ENCODE data around the gene CNIH1.

The CNIH1 gene

DNA sequence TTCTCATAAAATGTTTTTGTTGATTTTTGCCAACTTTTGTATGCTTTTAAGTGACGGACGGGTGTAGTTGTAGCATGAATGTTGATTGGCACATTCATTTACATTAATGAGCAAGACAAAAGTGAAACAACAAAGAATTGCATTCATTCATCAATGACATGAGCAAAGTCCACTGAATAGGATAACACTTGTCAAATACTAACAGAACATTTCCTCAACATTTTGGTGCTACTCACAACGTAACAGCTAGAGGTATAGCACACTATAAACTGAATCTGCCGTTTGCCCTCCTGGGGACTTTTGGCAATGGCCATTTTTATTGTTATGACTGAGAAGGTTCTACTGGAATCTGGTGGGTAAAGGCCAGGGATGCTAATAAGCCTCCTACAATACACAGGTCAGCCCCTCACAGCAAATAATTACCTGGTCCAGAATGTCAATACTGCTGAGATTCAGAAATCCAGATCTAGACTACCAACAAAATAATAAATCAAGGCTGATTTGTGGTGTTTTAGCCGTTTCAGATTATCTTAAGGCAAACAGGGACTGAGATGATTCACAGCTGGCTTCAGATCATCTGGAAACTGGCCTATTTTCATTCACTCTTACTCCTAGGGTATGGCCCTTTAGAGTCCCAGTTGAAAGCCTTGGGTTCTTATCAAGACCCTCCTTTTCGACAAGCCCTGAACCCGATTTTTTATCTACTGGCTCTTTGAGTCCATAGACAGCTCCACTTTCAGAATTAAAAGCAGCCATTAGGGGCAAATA lies 66.9 kb downstream of the CNIH1 start:
- no peak for DNase-seq
- H3K27ac ChIP-seq = no peak overlapping the region
- in situ Hi-C loops (cut with HindIII; ENCODE audit: low pct_ligation_motif_present, low sequenced_read_pairs) = no loop called here
- H3K4me3 ChIP-seq (ENCODE audit: low read depth, low read length) = no peak overlapping the region
- TF ChIP-seq, protein P1, sequence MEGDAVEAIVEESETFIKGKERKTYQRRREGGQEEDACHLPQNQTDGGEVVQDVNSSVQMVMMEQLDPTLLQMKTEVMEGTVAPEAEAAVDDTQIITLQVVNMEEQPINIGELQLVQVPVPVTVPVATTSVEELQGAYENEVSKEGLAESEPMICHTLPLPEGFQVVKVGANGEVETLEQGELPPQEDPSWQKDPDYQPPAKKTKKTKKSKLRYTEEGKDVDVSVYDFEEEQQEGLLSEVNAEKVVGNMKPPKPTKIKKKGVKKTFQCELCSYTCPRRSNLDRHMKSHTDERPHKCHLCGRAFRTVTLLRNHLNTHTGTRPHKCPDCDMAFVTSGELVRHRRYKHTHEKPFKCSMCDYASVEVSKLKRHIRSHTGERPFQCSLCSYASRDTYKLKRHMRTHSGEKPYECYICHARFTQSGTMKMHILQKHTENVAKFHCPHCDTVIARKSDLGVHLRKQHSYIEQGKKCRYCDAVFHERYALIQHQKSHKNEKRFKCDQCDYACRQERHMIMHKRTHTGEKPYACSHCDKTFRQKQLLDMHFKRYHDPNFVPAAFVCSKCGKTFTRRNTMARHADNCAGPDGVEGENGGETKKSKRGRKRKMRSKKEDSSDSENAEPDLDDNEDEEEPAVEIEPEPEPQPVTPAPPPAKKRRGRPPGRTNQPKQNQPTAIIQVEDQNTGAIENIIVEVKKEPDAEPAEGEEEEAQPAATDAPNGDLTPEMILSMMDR (IDR thresholded peaks at IDR 0.05; ENCODE audit: low read depth, low read length, missing control alignments) = no peak
- no peaks in the 10 kb centered on the region for H3K36me3 ChIP-seq (replicated peaks)
- peaks cover 4% of the 10 kb centered on the region for H3K27me3 ChIP-seq (replicated peaks)
